ENCODE measurements around the gene CCDC97.
"Not testable (repeated sequence)": the region's sequence is repeated elsewhere in the genome, so short reads cannot be mapped to it uniquely, and the experiment has no call there.

Gene CCDC97

DNA sequence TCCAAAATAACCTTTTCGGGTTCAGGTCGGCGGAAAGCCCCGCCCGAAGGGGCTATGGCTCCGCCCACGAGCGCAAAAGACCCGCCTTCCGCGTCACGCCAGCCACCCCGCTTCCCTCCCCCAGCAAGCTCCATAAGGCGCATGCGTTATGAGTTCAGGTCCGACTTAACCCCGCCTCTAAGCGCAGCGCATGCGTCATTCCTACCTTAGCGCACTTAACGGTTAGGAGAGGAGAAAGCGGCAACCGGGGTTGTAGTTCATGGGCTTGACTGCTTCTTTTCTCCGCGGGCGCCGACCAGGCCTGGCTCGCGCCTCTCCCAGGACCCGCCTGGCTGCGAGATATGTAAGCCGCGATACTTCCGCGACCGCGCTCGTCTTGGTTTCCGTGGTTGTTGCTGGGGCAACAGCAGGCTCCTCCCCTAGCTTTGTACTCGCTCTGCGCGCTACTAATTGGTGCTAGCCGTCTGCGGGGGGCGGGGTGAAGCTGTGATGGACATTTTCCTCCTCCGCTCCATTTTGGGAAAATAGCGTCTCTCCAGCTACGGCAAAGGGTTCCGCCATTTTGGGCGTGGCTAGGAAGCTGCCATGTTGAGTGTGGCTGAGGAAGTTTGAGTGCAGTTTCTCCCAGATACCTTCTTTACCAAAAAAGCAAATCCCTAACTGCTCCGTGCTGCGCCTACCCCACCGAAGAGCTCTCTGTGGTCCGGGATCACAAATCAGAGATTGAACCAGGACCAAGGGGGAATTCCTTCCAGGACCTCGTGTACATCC lies 54.0 kb downstream of the CCDC97 start, which contains the start of gene B9D2:
Gene B9D2 (minus strand): TSS at position 397 of the 771 bp plus-strand sequence. CDS start 630 bp downstream, outside the sequence.
- Histone ChIP-seq H3K4me3 (ENCODE audit: low read depth, low read length) (peak within 1 kb of the TSS; percentile 79), H3K27ac (peak within 1 kb of the TSS; percentile 100), H3K27me3 (replicated peaks) (no peaks in the 10 kb centered on the region), H3K36me3 (replicated peaks) (no peaks in the 10 kb centered on the region)
- TF ChIP-seq, protein P1, sequence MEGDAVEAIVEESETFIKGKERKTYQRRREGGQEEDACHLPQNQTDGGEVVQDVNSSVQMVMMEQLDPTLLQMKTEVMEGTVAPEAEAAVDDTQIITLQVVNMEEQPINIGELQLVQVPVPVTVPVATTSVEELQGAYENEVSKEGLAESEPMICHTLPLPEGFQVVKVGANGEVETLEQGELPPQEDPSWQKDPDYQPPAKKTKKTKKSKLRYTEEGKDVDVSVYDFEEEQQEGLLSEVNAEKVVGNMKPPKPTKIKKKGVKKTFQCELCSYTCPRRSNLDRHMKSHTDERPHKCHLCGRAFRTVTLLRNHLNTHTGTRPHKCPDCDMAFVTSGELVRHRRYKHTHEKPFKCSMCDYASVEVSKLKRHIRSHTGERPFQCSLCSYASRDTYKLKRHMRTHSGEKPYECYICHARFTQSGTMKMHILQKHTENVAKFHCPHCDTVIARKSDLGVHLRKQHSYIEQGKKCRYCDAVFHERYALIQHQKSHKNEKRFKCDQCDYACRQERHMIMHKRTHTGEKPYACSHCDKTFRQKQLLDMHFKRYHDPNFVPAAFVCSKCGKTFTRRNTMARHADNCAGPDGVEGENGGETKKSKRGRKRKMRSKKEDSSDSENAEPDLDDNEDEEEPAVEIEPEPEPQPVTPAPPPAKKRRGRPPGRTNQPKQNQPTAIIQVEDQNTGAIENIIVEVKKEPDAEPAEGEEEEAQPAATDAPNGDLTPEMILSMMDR (IDR thresholded peaks at IDR 0.05; ENCODE audit: low read depth, low read length, missing control alignments) = no peak
- in situ Hi-C loops (cut with HindIII; ENCODE audit: low pct_ligation_motif_present, low sequenced_read_pairs) = no loop called here
- DNase-seq = peak; percentile 98

DNA sequence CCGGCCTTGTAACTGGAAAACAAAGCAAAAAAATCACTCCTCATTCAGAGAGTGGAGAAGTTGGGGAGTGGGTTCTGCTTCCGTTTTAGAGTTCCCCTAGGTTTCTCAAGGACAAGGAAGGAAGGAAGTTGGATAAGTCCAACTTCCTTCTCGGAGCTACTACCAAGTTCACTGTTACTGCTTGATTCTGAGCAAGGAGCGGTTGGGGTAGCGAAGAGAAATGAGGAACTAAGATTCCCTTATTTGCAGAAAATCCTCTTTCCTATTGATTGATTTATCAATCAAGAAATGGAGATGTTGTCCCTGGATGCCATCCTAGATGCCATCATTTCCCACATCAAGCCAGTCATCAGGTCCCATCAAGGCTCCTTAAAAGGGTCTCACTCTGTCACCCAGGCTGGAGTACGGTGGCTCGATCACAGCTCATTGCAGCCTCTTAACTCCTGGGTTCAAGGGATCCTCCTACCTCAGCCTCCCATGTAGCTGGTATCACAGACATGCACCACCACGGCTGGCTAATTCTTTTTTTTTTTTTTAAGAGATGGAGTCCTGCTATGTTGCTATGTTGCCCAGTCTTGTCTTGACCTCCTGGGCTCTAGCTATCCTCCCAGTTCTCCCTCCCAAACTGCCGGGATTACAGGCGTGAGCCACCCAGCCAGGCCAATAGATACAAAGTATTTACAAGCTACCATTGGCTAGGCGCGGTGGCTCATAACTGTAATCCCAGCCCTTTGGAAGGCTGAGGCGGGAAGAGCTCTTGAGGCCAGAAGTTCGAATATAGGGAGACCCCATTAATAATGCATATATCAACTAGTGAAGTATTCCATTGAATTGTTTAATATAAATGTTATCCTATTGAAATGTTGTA lies 54.8 kb downstream of the CCDC97 start:
- H3K4me3 ChIP-seq (ENCODE audit: low read depth, low read length) = peak overlapping the region; percentile 79
- TF ChIP-seq, protein P1 (IDR thresholded peaks at IDR 0.05; ENCODE audit: low read depth, low read length, missing control alignments) = no peak
- H3K27me3 ChIP-seq (replicated peaks) = no peaks in the 10 kb centered on the region
- peak overlapping the region; percentile 100 for H3K27ac ChIP-seq
- in situ Hi-C loops (cut with HindIII; ENCODE audit: low pct_ligation_motif_present, low sequenced_read_pairs) = no loop called here
- no peaks in the 10 kb centered on the region for H3K36me3 ChIP-seq (replicated peaks)
- no peak for DNase-seq

- H3K27me3 ChIP-seq (replicated peaks) = no peaks in the 10 kb centered on the region
- DNase-seq = no peak
- in situ Hi-C loops (cut with HindIII; ENCODE audit: low pct_ligation_motif_present, low sequenced_read_pairs) = no loop called here
- TF ChIP-seq, protein P1 (IDR thresholded peaks at IDR 0.05; ENCODE audit: low read depth, low read length, missing control alignments) = peak; percentile 43
- no peak overlapping the region for H3K4me3 ChIP-seq (ENCODE audit: low read depth, low read length)
- no peak overlapping the region for H3K27ac ChIP-seq
- no peaks in the 10 kb centered on the region for H3K36me3 ChIP-seq (replicated peaks)
Measured at GRCh38 chr19:41366089-41366488, 56.1 kb downstream of the CCDC97 start.

GRCh38 chr19:41367848-41368301 lies 57.9 kb downstream of the CCDC97 start:
- TF ChIP-seq, protein P1 (IDR thresholded peaks at IDR 0.05; ENCODE audit: low read depth, low read length, missing control alignments) = no peak
- H3K27ac ChIP-seq = peak overlapping the region; percentile 50
- no peak overlapping the region for H3K4me3 ChIP-seq (ENCODE audit: low read depth, low read length)
- no peaks in the 10 kb centered on the region for H3K36me3 ChIP-seq (replicated peaks)
- no peaks in the 10 kb centered on the region for H3K27me3 ChIP-seq (replicated peaks)
- DNase-seq = peak; percentile 79
- in situ Hi-C loops (cut with HindIII; ENCODE audit: low pct_ligation_motif_present, low sequenced_read_pairs) = no loop called here

- H3K36me3 ChIP-seq (replicated peaks) = no peaks in the 10 kb centered on the region
- H3K27ac ChIP-seq = no peak overlapping the region
- H3K27me3 ChIP-seq (replicated peaks) = no peaks in the 10 kb centered on the region
- in situ Hi-C loops (cut with HindIII; ENCODE audit: low pct_ligation_motif_present, low sequenced_read_pairs) = no loop called here
- no peak overlapping the region for H3K4me3 ChIP-seq (ENCODE audit: low read depth, low read length)
- DNase-seq = no peak
- TF ChIP-seq, protein P1 (IDR thresholded peaks at IDR 0.05; ENCODE audit: low read depth, low read length, missing control alignments) = no peak
Measured at GRCh38 chr19:41369769-41370168, 59.8 kb downstream of the CCDC97 start.

GRCh38 chr19:41371119-41371518 lies 61.1 kb downstream of the CCDC97 start:
- H3K27me3 ChIP-seq (replicated peaks); DNase-seq; H3K36me3 ChIP-seq (replicated peaks); H3K4me3 ChIP-seq (ENCODE audit: low read depth, low read length); H3K27ac ChIP-seq; in situ Hi-C loops (cut with HindIII; ENCODE audit: low pct_ligation_motif_present, low sequenced_read_pairs): not testable (repeated sequence)

Data from brain microvascular endothelial cell (primary cell).